RWPE2 (cell line): ENCODE data around the gene SERPIND1.
"Not testable (repeated sequence)": the region's sequence is repeated elsewhere in the genome, so short reads cannot be mapped to it uniquely, and the experiment has no call there.

ENCODE experiments used
- ATAC-seq: fragments of 200-7000 bp; cut with Tn5 transposase; 3 replicates; pipeline ENCODE4 v1.9.1; 2021; ENCODE audit warnings: low read depth
- DNase-seq: peaks from one replicate; pipeline ENCODE4 v3.0.0-alpha.2; 2020; ENCODE audit warnings: low spot score
- H3K27ac ChIP-seq: fragments of 450-650 bp; 2 replicates; pipeline ENCODE4 v1.5.1; 2017; ENCODE audit warnings: mild to moderate bottlenecking; ENCODE audit not compliant: poor library complexity, severe bottlenecking
- H3K27me3 ChIP-seq: fragments of 250-450 bp; sonication (Bioruptor Pico); 2 replicates; pipeline ENCODE4 v1.5.1; 2021; ENCODE audit warnings: mild to moderate bottlenecking, moderate library complexity; ENCODE audit not compliant: insufficient read depth, poor library complexity, severe bottlenecking
- H3K36me3 ChIP-seq: fragments of 250-450 bp; sonication (Bioruptor Pico); 2 replicates; pipeline ENCODE4 v1.5.1; 2020; ENCODE audit warnings: low read depth, mild to moderate bottlenecking, moderate library complexity
- H3K4me1 ChIP-seq: fragments of 250-450 bp; sonication (Bioruptor Pico); 2 replicates; pipeline ENCODE4 v1.5.1; 2021; ENCODE audit warnings: mild to moderate bottlenecking, moderate library complexity; ENCODE audit not compliant: insufficient read depth, poor library complexity, severe bottlenecking
- H3K4me3 ChIP-seq: fragments of 250-450 bp; sonication (Bioruptor Pico); 2 replicates; pipeline ENCODE4 v1.5.1; 2021; ENCODE audit warnings: mild to moderate bottlenecking, moderate library complexity; ENCODE audit not compliant: severe bottlenecking
- H3K9me3 ChIP-seq: fragments of 250-450 bp; sonication (Bioruptor Pico); 2 replicates; pipeline ENCODE4 v1.5.1; 2021; ENCODE audit warnings: mild to moderate bottlenecking, moderate library complexity; ENCODE audit not compliant: severe bottlenecking
- CTCF ChIP-seq: fragments of 450-650 bp; IDR thresholded peaks from one replicate; pipeline ENCODE4 v1.5.1; 2017; ENCODE audit warnings: mild to moderate bottlenecking, moderate library complexity; ENCODE audit not compliant: poor library complexity, severe bottlenecking

The SERPIND1 gene

GRCh38 chr22:20815477-20816050 is 41.7 kb downstream of the SERPIND1 start:
- no peak for ATAC-seq
- H3K36me3 ChIP-seq: peaks cover 35% of the 10 kb centered on the region
- H3K4me3 ChIP-seq: no peak overlapping the region
- H3K4me1 ChIP-seq: no peaks in the 10 kb centered on the region
- no peak overlapping the region for H3K27ac ChIP-seq
- DNase-seq: no peak
- H3K27me3 ChIP-seq: no peaks in the 10 kb centered on the region
- no peaks in the 10 kb centered on the region for H3K9me3 ChIP-seq
- no peak for TF ChIP-seq CTCF

- Histone ChIP-seq H3K9me3 (no peaks in the 10 kb centered on the region), H3K4me3 (no peak overlapping the region), H3K27ac (no peak overlapping the region), H3K36me3 (peaks cover 35% of the 10 kb centered on the region), H3K27me3 (no peaks in the 10 kb centered on the region), H3K4me1 (no peaks in the 10 kb centered on the region)
- ATAC-seq: no peak
- no peak for TF ChIP-seq CTCF
- DNase-seq: no peak
These were observed 42.6 kb downstream of the SERPIND1 start for GRCh38 chr22:20816559-20816958.

DNA sequence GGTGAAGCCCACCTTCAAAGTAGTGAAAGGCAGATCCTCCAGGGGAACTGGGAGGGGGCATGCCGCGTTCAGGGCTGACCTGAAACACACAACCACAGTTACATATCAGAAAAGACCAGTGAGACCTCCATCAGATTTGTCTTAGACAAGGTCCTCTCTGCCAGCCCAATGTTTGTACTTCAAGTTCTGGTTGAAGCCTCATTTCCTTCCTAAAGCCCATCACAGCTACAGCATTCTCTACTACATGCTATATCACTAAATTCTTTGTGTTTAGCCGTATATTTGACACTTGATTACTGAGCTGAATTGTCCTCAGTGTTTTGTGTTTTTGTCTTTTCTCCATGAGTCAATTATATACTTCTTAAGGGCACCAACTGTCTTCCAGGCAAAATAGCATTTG is 44.6 kb downstream of the SERPIND1 start:
- Histone ChIP-seq H3K4me1 (no peaks in the 10 kb centered on the region), H3K9me3 (no peaks in the 10 kb centered on the region), H3K27me3 (no peaks in the 10 kb centered on the region), H3K27ac (no peak overlapping the region), H3K4me3 (no peak overlapping the region), H3K36me3 (peaks cover 33% of the 10 kb centered on the region)
- DNase-seq (no peak), ATAC-seq (no peak)
- no peak for TF ChIP-seq CTCF

DNA sequence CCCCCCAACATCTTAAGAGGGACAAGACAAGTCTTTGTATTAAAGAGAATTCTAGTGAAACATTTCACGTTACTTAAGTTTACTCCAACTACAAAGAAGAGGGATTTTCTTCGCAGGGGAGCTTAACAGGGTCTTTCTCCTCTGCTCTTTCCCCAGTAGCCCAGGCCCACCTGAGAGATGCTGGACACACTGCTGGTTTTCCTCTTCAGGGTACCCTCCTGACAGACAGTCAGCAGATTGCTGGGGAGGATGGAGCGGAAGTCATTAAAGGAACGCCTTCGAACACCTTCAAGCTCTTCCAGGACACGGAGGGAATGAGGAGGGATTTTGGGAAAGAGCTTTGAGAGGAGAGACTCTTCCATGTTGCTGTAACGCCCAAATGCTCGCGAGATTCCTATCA is 45.6 kb downstream of the SERPIND1 start:
- TF ChIP-seq CTCF: no peak
- H3K36me3 ChIP-seq: peaks cover 31% of the 10 kb centered on the region
- ATAC-seq (no peak), DNase-seq (no peak)
- no peaks in the 10 kb centered on the region for H3K9me3 ChIP-seq
- no peaks in the 10 kb centered on the region for H3K27me3 ChIP-seq
- H3K4me3 ChIP-seq: no peak overlapping the region
- no peak overlapping the region for H3K27ac ChIP-seq
- H3K4me1 ChIP-seq: no peaks in the 10 kb centered on the region

DNA sequence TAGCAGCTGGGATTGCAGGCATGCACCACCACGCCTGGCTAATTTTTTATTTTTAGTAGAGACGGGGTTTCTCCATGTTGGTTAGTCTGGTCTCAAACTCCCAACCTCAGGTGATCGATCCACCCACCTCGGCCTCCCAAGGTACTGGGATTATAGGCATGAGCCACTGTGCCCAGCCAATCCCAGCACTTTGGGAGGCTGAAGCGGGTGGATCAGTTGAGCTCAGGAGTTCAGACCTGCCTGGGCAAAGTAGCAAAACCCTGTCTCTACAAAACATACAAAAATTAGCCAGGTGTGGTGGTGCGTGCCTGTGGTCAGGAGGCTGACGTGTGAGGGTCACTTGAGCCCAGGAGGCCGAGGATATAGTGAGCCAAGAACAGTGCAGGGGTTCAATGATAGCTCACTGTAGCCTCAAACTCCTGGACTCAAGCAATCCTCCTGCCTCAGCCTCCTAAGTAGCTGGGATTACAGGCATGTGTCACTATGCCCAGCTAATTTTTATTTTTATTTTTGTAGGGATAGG is 47.9 kb downstream of the SERPIND1 start:
- not testable (repeated sequence) for H3K4me1 ChIP-seq, H3K4me3 ChIP-seq, ATAC-seq, H3K9me3 ChIP-seq, H3K27me3 ChIP-seq, DNase-seq, H3K27ac ChIP-seq
- peaks cover 34% of the 10 kb centered on the region for H3K36me3 ChIP-seq
